SU-DHL-6 (cell line): Measurements from ENCODE around the gene DSP.

Experiments
- EZH2phosphoT487 ChIP-seq: fragments of 200-600 bp; sonication (generic), shearing (Covaris generic); conservative IDR thresholded peaks from 2 replicates; pipeline ENCODE4 v1.6.1; 2018; ENCODE audit warnings: mild to moderate bottlenecking, antibody characterized with exemption, low read length, moderate library complexity, mixed read lengths
- TF ChIP-seq, protein P1 (sequence below): fragments of 200-600 bp; sonication (generic); IDR thresholded peaks from one replicate; pipeline ENCODE4 v1.5.1; 2017; ENCODE audit warnings: antibody characterized with exemption, mild to moderate bottlenecking, low read length, moderate library complexity; ENCODE audit not compliant: insufficient read depth, poor library complexity, severe bottlenecking

DNA sequence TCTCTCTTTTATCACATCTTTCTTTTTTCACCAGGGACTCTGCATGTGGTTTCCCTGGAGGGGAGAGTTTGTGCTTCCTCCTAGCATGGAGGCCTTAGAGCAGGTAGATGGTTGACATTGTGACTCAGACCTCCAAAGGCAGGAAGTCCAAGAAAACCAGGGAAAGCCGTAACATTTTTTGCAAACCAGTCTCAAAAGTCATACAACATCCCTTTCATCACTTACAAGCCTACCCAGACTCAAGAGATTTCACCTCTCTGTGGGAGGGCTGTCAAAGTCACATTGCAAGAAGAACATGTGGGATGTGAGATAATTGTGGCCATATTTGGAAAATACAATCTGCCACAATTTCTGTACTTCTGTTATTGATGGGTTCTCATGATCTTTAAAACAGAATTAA, 94.7 kb downstream of the DSP start:
- TF ChIP-seq, protein P1, sequence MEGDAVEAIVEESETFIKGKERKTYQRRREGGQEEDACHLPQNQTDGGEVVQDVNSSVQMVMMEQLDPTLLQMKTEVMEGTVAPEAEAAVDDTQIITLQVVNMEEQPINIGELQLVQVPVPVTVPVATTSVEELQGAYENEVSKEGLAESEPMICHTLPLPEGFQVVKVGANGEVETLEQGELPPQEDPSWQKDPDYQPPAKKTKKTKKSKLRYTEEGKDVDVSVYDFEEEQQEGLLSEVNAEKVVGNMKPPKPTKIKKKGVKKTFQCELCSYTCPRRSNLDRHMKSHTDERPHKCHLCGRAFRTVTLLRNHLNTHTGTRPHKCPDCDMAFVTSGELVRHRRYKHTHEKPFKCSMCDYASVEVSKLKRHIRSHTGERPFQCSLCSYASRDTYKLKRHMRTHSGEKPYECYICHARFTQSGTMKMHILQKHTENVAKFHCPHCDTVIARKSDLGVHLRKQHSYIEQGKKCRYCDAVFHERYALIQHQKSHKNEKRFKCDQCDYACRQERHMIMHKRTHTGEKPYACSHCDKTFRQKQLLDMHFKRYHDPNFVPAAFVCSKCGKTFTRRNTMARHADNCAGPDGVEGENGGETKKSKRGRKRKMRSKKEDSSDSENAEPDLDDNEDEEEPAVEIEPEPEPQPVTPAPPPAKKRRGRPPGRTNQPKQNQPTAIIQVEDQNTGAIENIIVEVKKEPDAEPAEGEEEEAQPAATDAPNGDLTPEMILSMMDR, result no peak
- no peak for TF ChIP-seq EZH2phosphoT487
